HepG2 (cell line): ENCODE results near the gene ZMYND19. TPM values are rescaled to one million over a fixed set of nuclear protein-coding genes. Genes with fewer than 3 reads are reported as not detected.

Experiments used
- AHR ChIP-seq: IDR thresholded peaks from 2 replicates; pipeline ENCODE4 v1.6.1; 2018; ENCODE audit warnings: missing genetic modification reagents, missing compliant biosample characterization
- CCAR2 ChIP-seq: fragments of 200-400 bp; formaldehyde crosslinking; optimal IDR thresholded peaks from 2 replicates; pipeline ENCODE3; 2018; ENCODE audit warnings: low read depth, mild to moderate bottlenecking, low read length, moderate library complexity
- EHMT2 ChIP-seq: fragments of 200-600 bp; sonication (generic); IDR thresholded peaks from 2 replicates; pipeline ENCODE4 v1.7.0; 2017; ENCODE audit warnings: antibody characterized with exemption, low read depth, low read length, borderline replicate concordance
- KLF16 ChIP-seq, 2 experiments: sonication (generic) in 1 of 2; formaldehyde crosslinking in 1 of 2; IDR thresholded peaks; 2 replicates each; pipeline versions ENCODE4 v1.6.1 to v1.8.0; 2016 to 2023; ENCODE audit warnings: missing genetic modification reagents in 2 of 2, missing compliant biosample characterization in 1 of 2
- MATR3 ChIP-seq: sonication (generic); formaldehyde crosslinking; IDR thresholded peaks from 2 replicates; pipeline ENCODE4 v1.4.0; 2020; ENCODE audit warnings: missing genetic modification reagents
- MAZ ChIP-seq, 2 experiments: sonication (generic) in 1 of 2; formaldehyde crosslinking in 1 of 2; IDR thresholded peaks; 2 replicates each; pipeline versions ENCODE4 v1.5.0 to v1.6.1; 2012 to 2020; ENCODE audit warnings: low read depth in 2 of 2, mild to moderate bottlenecking in 2 of 2, borderline replicate concordance in 1 of 2, improper control_type of control experiment in 1 of 2, low read length in 1 of 2, missing genetic modification reagents in 1 of 2, moderate library complexity in 1 of 2
- MTA1 ChIP-seq: sonication (generic); formaldehyde crosslinking; IDR thresholded peaks from 2 replicates; pipeline ENCODE4 v1.4.0; 2020; ENCODE audit warnings: missing genetic modification reagents, mild to moderate bottlenecking, borderline replicate concordance
- NFE2L2 ChIP-seq: fragments of 150-350 bp; IDR thresholded peaks from 2 replicates; pipeline ENCODE4 v1.6.1; 2014; ENCODE audit warnings: low read length
- RBFOX2 ChIP-seq: fragments of 200-400 bp; formaldehyde crosslinking; IDR thresholded peaks from 2 replicates; pipeline ENCODE4 v1.6.1; 2017; ENCODE audit warnings: low read depth, mild to moderate bottlenecking, low read length
- RBM39 ChIP-seq: fragments of 200-400 bp; formaldehyde crosslinking; IDR thresholded peaks from one replicate; pipeline ENCODE4 v1.6.1; 2018; ENCODE audit warnings: antibody characterized with exemption, mild to moderate bottlenecking, low read depth, low read length; ENCODE audit not compliant: poor library complexity, severe bottlenecking
- SALL2 ChIP-seq: sonication (generic); formaldehyde crosslinking; IDR thresholded peaks from 2 replicates; pipeline ENCODE4 v1.8.1; 2023; ENCODE audit warnings: mild to moderate bottlenecking, missing genetic modification reagents, inconsistent platforms
- ZBTB3 ChIP-seq: sonication (generic); formaldehyde crosslinking; IDR thresholded peaks from 2 replicates; pipeline ENCODE4 v1.4.0; 2020; ENCODE audit warnings: low read depth, mild to moderate bottlenecking, moderate library complexity, missing genetic modification reagents, borderline replicate concordance
- ZFYVE20 ChIP-seq: sonication (generic); formaldehyde crosslinking; IDR thresholded peaks from 2 replicates; pipeline ENCODE4 v1.8.0; 2023; ENCODE audit warnings: low read depth, mild to moderate bottlenecking, moderate library complexity, missing genetic modification reagents, borderline replicate concordance
- ZNF253 ChIP-seq: sonication (generic); formaldehyde crosslinking; IDR thresholded peaks from 2 replicates; pipeline ENCODE4 v1.8.0; 2022; ENCODE audit warnings: mild to moderate bottlenecking, missing genetic modification reagents, borderline replicate concordance
- ZNF343 ChIP-seq: sonication (generic); formaldehyde crosslinking; IDR thresholded peaks from 2 replicates; pipeline ENCODE4 v1.4.0; 2020; ENCODE audit warnings: mild to moderate bottlenecking, missing genetic modification reagents
- ZNF430 ChIP-seq: sonication (generic); formaldehyde crosslinking; IDR thresholded peaks from 2 replicates; pipeline ENCODE4 v1.9.0; 2021; ENCODE audit warnings: mild to moderate bottlenecking, missing genetic modification reagents
- ZNF605 ChIP-seq: sonication (generic); formaldehyde crosslinking; IDR thresholded peaks from 2 replicates; pipeline ENCODE4 v1.8.0; 2022; ENCODE audit warnings: mild to moderate bottlenecking, missing genetic modification reagents
- ZNF615 ChIP-seq: sonication (generic); formaldehyde crosslinking; IDR thresholded peaks from 2 replicates; pipeline ENCODE4 v1.5.0; 2020; ENCODE audit warnings: mild to moderate bottlenecking, missing genetic modification reagents, borderline replicate concordance
- ZNF841 ChIP-seq: sonication (generic); formaldehyde crosslinking; IDR thresholded peaks from 2 replicates; pipeline ENCODE4 v1.8.1; 2023; ENCODE audit warnings: missing genetic modification reagents, borderline replicate concordance
- polyA plus RNA-seq, 8 experiments: library from polyadenylated mRNA; depleted of rRNA in 3 of 8; stranded (reverse) in 7 of 8; unstranded in 1 of 8; fragments of >200 nt; fragmentation: Illumina TruSeq in 4 of 8; extraction: Trizol in 4 of 8; gene quantifications; 2 replicates each; pipeline versions ENCODE4 v1.2.1 to v1.2.3, GENCODE V29; 2011 to 2016; ENCODE audit warnings: low read depth in 4 of 8, missing spikeins in 1 of 8, mixed read lengths in 1 of 8; ENCODE audit not compliant: insufficient read depth in 1 of 8
- total RNA-seq, 5 experiments: library from RNA; depleted of rRNA; stranded (reverse); fragments of >200 nt; fragmentation: Illumina TruSeq; extraction: Trizol; gene quantifications; 2 replicates each; pipeline ENCODE4 v1.2.3, GENCODE V29; 2016; ENCODE audit warnings: low read depth in 1 of 5
- TF ChIP-seq, protein P1 (sequence below): IDR thresholded peaks from 2 replicates; pipeline ENCODE4 v1.4.0; 2020; ENCODE audit warnings: mild to moderate bottlenecking, missing genetic modification reagents
- TF ChIP-seq, protein P2 (sequence below): sonication (generic); formaldehyde crosslinking; IDR thresholded peaks from 2 replicates; pipeline ENCODE4 v1.8.0; 2023; ENCODE audit warnings: mild to moderate bottlenecking, missing genetic modification reagents
- TF ChIP-seq, protein P3 (sequence below): sonication (generic); formaldehyde crosslinking; IDR thresholded peaks from 2 replicates; pipeline ENCODE4 v1.5.0; 2020; ENCODE audit warnings: mild to moderate bottlenecking, missing genetic modification reagents

The ZMYND19 gene
- total and polyA plus RNA-seq, 2 of the 13 experiments (the other 11 are each of a cell fraction or from before 2014, with no cell fraction given), result 21.3 to 38.7 TPM

DNA sequence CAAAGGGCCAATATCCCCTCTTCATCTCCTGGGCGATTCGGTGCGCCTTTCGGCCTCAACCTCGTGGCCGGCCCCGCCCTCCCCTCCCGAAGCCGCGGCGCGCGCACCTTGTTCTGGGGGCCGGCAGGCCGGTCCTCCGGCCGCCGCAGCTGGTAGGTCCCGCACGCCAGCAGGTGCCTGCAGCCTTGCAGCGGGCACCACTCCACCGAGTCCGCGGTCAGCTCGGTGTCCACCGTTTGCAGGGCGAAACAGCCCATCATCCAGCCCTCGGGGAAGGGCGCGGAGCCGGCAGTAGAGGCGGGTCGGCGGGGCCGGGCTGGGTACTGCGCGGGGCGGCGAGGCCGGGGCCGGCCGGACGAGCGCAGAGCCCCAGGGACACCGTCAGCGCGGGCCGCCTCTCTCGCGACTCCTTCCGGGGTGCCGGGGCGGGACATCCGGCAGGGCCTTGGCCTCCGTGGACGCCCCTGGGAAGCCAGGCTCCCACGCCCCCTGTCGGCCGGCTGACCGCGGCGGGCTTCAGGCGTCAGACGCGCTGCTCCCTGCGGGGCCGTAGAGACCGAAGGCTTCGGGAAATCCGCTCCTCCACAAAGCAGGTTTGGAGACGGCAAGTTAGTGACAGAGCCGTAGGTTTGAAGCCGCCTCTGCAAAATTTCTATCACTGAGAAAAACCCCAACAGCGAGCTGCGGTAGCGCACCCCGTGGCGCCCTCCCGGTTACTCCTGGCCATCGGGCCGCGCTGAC is 11.6 kb downstream of the ZMYND19 start, which contains the start of gene DPH7 (continued):
- TF ChIP-seq RBM39, result no peak
- no peak for TF ChIP-seq ZNF343 (CRISPR knock-in tag)
- TF ChIP-seq, protein P1, sequence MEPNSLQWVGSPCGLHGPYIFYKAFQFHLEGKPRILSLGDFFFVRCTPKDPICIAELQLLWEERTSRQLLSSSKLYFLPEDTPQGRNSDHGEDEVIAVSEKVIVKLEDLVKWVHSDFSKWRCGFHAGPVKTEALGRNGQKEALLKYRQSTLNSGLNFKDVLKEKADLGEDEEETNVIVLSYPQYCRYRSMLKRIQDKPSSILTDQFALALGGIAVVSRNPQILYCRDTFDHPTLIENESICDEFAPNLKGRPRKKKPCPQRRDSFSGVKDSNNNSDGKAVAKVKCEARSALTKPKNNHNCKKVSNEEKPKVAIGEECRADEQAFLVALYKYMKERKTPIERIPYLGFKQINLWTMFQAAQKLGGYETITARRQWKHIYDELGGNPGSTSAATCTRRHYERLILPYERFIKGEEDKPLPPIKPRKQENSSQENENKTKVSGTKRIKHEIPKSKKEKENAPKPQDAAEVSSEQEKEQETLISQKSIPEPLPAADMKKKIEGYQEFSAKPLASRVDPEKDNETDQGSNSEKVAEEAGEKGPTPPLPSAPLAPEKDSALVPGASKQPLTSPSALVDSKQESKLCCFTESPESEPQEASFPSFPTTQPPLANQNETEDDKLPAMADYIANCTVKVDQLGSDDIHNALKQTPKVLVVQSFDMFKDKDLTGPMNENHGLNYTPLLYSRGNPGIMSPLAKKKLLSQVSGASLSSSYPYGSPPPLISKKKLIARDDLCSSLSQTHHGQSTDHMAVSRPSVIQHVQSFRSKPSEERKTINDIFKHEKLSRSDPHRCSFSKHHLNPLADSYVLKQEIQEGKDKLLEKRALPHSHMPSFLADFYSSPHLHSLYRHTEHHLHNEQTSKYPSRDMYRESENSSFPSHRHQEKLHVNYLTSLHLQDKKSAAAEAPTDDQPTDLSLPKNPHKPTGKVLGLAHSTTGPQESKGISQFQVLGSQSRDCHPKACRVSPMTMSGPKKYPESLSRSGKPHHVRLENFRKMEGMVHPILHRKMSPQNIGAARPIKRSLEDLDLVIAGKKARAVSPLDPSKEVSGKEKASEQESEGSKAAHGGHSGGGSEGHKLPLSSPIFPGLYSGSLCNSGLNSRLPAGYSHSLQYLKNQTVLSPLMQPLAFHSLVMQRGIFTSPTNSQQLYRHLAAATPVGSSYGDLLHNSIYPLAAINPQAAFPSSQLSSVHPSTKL, result no peak; the same call in 1 of the 2 replicates
- TF ChIP-seq, protein P2, sequence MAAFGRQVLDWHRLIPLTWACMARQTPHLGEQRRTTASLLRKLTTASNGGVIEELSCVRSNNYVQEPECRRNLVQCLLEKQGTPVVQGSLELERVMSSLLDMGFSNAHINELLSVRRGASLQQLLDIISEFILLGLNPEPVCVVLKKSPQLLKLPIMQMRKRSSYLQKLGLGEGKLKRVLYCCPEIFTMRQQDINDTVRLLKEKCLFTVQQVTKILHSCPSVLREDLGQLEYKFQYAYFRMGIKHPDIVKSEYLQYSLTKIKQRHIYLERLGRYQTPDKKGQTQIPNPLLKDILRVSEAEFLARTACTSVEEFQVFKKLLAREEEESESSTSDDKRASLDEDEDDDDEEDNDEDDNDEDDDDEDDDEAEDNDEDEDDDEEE (CRISPR knock-in tag), result peak; percentile 41; the same call in 1 of the 2 replicates
- peak; percentile 79; the same call in 1 of the 2 replicates for TF ChIP-seq SALL2 (CRISPR knock-in tag)
- peak; percentile 67; the same call in 1 of the 2 replicates for TF ChIP-seq ZNF430
- no peak for TF ChIP-seq NFE2L2
- peak; percentile 51; the same call in 1 of the 2 replicates for TF ChIP-seq MTA1 (CRISPR knock-in tag)
- TF ChIP-seq, protein P3, sequence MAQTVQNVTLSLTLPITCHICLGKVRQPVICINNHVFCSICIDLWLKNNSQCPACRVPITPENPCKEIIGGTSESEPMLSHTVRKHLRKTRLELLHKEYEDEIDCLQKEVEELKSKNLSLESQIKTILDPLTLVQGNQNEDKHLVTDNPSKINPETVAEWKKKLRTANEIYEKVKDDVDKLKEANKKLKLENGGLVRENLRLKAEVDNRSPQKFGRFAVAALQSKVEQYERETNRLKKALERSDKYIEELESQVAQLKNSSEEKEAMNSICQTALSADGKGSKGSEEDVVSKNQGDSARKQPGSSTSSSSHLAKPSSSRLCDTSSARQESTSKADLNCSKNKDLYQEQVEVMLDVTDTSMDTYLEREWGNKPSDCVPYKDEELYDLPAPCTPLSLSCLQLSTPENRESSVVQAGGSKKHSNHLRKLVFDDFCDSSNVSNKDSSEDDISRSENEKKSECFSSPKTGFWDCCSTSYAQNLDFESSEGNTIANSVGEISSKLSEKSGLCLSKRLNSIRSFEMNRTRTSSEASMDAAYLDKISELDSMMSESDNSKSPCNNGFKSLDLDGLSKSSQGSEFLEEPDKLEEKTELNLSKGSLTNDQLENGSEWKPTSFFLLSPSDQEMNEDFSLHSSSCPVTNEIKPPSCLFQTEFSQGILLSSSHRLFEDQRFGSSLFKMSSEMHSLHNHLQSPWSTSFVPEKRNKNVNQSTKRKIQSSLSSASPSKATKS (CRISPR knock-in tag), result no peak
- peak; percentile 93 for TF ChIP-seq RBFOX2
- TF ChIP-seq EHMT2, result no peak
- TF ChIP-seq ZBTB3 (CRISPR knock-in tag), result no peak
- TF ChIP-seq ZNF841 (CRISPR knock-in tag), result peak; percentile 70; the same call in 1 of the 2 replicates
- TF ChIP-seq ZFYVE20 (CRISPR knock-in tag), result no peak
- TF ChIP-seq MATR3 (CRISPR knock-in tag), result no peak
- peak; percentile 65 to 88; a peak in 1 of 4 replicates for TF ChIP-seq KLF16 (CRISPR knock-in tag; IDR thresholded peaks at IDR 0.05)
- no peak for TF ChIP-seq ZNF253 (CRISPR knock-in tag)
- TF ChIP-seq MAZ (IDR thresholded peaks at IDR 0.05; ENCODE audit: borderline replicate concordance, low read depth, low read length), result peak; percentile 88
- peak; percentile 98 for TF ChIP-seq MAZ (CRISPR knock-in tag; IDR thresholded peaks at IDR 0.05; ENCODE audit: low read depth)
- peak; percentile 23; the same call in 1 of the 2 replicates for TF ChIP-seq AHR (CRISPR knock-in tag)
- peak; percentile 57 for TF ChIP-seq CCAR2
- no peak for TF ChIP-seq ZNF605 (CRISPR knock-in tag)
- no peak for TF ChIP-seq ZNF615 (CRISPR knock-in tag)
